ENCODE measurements around the gene ZNF212.

GRCh38 chr7:149277871-149278270 is 38.4 kb downstream of the ZNF212 start:
- TF ChIP-seq CTCF (IDR thresholded peaks at IDR 0.05; ENCODE audit: low read depth, low read length, poor library complexity, severe bottlenecking) (no peak), EZH2phosphoT487 (IDR thresholded peaks at IDR 0.05; ENCODE audit: borderline replicate concordance, low read length) (no peak)

All from DOHH2 (cell line).